HuH-7.5 (cell line): ENCODE data around the gene TRAF4.

Source experiments
- DNase-seq: peaks from one replicate; pipeline ENCODE4 v3.0.0; 2011; ENCODE audit warnings: low spot score

TRAF4 gene, protein sequence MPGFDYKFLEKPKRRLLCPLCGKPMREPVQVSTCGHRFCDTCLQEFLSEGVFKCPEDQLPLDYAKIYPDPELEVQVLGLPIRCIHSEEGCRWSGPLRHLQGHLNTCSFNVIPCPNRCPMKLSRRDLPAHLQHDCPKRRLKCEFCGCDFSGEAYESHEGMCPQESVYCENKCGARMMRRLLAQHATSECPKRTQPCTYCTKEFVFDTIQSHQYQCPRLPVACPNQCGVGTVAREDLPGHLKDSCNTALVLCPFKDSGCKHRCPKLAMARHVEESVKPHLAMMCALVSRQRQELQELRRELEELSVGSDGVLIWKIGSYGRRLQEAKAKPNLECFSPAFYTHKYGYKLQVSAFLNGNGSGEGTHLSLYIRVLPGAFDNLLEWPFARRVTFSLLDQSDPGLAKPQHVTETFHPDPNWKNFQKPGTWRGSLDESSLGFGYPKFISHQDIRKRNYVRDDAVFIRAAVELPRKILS

GRCh38 chr17:28743243-28744103 is at the start of gene TRAF4:
TSS of gene TRAF4 (plus strand) at chr17:28744011. CDS start at chr17:28744113, 102 bp downstream.
- peak; percentile 90 for DNase-seq

GRCh38 chr17:28698253-28698941 is 45.4 kb upstream of the TRAF4 start:
- peak; percentile 97 for DNase-seq

- no peak for DNase-seq
Observed at GRCh38 chr17:28700278-28700677, 43.5 kb upstream of the TRAF4 start.

DNA sequence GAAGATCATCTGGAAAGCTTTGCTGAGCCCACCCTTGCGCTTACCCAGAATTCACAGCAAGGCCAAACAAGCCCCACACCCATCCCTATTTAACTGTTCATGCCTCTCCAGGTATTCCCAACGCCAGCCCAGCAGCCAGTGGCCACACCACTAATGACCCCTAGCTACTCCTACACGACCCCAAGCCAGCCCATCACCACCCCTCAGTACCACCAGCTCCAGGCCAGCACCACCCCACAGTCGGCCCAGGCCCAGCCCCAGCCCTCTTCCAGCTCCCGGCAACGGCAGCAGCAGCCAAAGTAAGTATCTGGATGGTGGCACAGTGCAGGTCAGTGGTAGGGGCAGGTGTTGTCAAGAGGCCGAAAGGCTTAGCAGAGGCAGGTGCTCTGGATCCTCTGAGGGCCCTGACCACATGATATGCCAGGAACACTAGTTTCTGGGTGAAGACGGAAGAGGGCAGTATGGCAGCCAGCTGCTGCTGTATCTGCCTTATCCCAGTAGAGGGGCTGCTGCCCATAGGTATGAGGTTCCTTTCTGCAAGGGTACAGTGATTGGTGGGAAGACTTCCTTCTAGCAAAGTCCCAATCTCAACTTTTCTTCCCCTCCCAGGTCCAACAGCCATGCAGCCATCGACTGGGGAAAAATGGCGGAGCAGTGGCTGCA is 42.9 kb upstream of the TRAF4 start:
- no peak for DNase-seq

GRCh38 chr17:28702026-28702751 is 41.6 kb upstream of the TRAF4 start:
- no peak for DNase-seq

DNA sequence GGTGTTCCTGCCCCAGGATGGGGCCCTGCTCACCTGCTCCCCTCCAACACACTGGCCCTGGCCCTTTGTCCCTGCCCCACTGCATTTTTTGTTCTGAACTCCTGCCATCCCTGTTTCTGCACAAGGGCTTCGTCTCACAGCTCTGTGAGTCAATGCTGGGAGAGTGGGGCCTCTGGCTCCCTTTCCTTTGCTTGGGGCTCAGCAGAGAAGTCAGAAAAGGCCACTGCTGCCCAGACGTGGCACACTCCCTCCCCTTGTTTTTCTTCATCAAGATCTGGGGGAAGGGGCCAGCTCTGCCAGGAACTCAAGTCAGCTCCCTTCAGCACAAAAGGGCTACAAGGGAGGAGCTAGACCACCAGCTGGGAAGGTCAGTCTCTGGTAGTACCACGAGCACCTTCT is 41.1 kb upstream of the TRAF4 start:
- no peak for DNase-seq

DNA sequence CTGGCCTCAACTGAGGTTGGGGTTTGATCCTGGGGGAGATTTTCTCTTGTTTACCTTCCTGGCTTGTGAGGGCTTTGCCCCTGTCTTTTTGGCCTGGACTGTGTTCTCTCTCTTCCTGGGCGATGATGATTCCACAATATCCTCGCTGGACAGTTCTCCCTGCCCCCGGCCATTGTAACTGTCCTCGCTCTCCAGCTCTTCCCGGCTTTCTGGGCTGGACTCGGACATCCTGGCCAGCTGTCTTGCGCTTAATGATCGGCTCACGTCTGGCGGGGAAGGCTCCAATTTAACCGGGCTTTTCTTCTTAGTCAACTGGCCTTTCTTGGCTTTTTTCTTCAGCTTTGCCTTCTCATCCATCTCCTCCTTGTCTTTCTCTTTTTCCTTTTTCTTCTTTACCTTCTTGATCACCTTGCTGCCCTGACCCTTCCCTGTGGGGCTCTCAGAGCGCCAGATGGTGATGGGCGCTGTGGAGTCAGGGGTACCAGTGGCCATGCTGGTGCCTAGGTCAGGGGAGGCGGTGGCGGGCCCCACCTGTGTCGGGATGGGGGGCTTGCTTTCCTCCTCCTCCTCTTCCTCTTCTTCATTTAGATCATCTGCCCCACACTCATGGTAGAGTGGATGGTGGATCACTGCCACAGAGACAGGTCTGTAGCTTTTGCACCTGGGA is 40.1 kb upstream of the TRAF4 start:
- no peak for DNase-seq

DNA sequence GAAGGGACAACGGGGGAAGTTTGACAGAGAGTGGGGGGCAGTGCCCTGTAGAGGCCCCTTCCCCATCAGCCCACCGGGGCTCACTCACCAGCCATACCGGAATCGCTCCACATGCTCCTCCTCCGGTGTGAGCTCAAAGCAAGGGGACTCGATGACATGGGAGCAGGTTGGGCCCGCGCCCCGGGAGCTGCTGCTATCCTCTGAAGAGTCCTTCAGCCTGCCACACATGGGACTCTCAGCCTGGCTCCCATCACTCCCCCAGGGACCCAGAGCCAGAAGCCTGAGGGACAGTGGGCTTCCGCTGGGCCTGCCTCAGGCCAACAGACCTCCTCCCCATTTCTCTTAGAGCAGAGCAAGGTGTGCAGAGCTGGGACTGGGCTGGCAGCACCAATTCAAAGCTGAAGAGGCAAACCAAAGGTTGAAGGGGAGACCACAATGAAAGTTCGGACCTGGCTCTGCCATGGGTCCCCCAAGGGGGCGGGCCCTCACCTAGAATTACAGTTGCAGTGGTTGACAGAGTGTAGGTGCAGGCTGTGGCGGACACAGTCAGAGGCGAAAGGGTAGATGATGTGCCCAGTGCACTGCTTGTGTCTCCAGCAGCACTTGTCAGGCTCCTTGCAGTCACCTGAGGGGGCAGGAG is 39.5 kb upstream of the TRAF4 start:
- no peak for DNase-seq

- DNase-seq, result no peak
Observed at GRCh38 chr17:28705074-28705659, 38.6 kb upstream of the TRAF4 start.

DNA sequence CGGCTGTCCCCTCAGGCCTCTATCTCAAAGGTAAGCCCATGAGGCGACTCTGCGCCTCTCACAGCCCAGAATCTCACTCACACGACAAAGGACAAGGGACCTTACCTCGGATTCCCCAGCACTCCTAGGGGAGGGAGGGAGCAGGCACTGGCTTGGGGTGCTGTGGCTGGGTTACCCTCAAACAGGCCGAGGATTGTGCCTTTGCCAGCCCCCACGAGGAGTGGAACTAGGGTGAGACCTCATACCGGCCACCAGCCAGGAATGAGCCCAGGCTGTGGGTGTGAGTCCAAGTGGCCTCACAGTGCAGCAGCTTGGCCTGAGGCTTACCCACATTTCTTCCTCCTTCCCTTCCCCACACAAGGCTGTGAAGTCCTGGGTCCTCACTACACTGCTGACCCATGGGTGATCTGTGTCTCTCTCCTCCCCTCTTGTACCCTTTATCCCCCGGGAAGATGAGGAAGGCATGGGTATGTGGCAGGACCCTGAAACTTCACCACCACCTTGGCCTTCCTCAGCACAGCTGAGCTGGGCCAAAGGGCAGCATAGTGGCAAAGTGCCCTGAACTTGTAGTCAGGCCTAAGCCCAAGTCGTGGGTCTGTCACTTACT is 38.0 kb upstream of the TRAF4 start:
- no peak for DNase-seq

DNA sequence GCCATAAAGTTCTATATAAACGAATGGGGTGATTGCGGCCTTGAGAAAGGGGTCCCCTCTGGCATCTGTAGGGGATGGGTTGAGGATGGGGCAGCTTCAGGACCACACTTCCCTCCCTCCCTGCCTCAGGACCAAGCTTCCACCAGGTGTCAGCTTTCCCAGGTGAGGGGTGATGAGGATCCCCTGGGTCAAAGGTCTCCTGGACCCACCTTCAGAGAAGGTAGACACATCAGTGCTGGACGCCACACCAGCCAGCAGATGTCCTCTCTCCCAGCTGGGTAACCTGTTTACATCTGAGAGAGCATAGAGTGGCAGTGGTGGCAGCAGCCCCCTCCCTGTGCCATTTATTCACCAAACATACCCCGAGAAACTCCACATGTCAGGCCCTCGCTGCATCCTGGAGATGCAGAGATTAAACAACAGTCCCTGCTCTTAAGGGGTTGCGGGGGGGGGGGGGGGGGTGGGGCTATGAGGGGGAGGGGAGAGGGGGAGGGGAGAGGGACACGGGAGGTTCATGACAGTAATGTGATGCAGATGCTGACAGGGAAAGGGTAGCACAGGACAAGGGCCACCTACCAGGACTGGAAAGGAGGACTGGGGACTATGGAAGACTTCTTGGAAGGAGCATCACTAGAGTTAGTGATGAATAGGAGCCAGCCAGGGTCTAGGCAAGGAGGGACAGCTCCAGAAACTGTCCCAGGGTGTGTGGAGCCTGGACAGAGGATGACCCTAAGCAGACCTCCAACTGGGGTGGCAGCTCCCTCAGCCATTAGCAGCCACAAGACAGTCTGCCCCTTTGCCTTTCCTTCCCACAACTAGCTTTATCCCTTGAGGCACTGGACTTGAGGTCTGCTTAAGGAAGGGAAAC is 37.1 kb upstream of the TRAF4 start:
- DNase-seq, result no peak

- no peak for DNase-seq
Observed at GRCh38 chr17:28707339-28707720, 36.5 kb upstream of the TRAF4 start.

DNA sequence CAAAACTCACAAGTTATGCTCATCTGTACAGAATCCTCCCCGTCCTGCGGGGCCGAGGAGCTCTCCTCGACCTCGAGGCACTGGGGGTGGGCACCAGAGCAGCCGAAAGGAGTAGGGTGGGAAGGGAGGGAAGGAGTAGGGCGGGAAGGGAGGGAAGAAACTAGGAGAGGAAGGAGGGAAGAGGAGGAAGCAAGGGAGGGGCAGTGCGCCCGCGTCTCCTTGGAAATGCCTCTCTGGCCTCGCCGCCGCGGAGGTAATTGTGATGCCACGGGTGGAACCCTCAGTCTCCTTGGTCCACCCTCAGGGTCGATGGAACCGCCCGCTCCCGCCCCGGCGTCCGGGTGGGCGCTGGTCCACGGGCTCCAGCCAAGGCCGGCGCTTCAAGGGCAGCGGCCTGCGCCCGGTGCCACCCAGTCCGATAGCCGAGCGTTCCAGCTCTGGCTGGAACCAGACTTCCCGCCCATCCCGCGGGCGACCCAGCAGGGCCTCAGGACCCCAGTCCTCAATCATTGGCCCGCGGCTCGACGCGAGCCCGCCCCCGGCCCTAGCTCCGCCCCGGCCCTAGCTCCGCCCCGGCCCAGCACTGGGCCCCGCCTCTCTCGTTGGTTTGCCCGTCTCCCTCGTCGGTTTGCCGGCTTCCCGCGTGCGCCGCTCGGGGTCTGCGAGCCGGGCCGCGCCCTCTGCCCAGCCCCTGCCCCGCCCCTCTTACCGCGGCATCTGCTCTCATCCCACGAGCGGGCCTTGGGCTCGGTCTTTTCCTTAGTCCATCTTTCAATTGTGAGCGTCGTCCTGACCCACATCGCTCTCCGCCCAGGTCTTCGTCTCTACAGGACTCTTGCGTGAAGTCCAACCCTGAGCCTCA is 32.7 kb upstream of the TRAF4 start:
- DNase-seq, result peak; percentile 98

GRCh38 chr17:28711723-28712031 is 32.1 kb upstream of the TRAF4 start, which contains the start of gene PROCA1:
TSS of gene PROCA1 (minus strand) at chr17:28711888. CDS start at chr17:28711660, 228 bp downstream.
- no peak for DNase-seq

GRCh38 chr17:28712032-28712704 is 31.6 kb upstream of the TRAF4 start:
- DNase-seq, result no peak

GRCh38 chr17:28712705-28713415 is 31.0 kb upstream of the TRAF4 start:
- no peak for DNase-seq
